Stimulated activated CD8-positive, alpha-beta memory T cell treated with anti-CD3 and anti-CD28 coated beads, Interleukin-7, amount 100 ng/mL, for 4 hours (primary cell): ENCODE results near the gene ARL15.
A peak's percentile ranks its signal among the peaks of the same experiment; 100 is the strongest.

ENCODE experiments used
- DNase-seq, 2 donors: peaks; one replicate each; pipeline ENCODE4 v3.0.0-alpha.2; 2020; ENCODE audit warnings: low read depth in 2 of 2

ARL15 gene

DNA sequence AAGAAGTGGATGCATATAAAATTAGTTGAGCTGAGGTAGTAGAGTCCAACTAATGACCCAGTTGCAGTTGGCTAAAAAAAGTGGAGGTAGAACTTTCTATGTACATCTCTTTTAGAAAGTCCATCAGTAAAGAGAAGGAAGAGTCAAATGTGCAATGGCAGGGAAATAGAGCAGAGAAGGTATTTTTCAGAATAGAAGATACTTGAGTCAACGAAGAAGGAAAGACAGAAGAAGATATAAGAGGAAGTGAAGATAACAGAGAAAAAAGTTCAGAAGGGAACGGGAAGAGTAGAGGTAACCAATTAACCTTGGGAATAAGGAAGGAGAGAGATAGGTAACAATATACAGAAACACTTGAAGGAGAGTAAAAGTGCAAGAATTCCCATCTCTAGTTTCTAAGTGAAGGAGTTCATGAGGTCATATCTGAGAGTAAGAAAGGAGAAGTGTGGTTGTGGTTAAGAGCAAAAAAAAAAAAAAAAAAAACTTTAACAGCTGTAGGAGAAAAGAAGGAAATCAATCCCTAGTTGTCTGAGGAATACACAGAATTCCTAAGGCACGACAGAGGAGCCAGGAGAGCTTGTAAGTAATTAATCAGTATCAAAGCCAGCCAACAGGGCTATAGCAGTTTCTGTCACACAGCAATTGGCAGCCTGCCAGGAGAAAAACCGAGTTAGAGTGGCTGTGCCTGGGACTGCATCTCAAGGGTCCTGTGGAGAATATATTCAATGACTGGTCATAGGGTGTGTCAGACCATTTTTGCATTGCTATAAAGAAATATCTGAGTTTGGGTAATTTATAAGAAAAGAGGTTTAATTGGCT, 61.0 kb downstream of the ARL15 start:
- peak in 1 of 2 donors; percentile 5 for DNase-seq

DNA sequence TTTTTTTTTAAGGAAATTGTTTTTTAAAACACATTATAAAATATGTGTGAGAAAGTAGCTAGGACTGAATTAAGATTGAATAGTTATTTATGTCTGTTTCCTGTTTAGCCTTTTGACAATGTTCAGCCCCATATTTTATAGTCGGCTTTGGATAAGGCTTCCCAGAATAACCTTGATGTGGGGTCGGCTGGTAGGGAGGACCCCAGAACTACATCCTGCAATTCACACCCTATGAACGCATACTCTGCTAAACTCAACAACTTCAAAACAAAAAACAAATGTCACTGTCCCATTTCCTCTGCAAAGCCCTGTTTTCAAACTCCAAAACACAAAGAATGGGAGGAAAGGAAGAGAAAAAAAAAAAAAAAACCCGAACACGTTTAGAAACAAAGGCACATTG, 63.1 kb downstream of the ARL15 start:
- no peak for DNase-seq

DNA sequence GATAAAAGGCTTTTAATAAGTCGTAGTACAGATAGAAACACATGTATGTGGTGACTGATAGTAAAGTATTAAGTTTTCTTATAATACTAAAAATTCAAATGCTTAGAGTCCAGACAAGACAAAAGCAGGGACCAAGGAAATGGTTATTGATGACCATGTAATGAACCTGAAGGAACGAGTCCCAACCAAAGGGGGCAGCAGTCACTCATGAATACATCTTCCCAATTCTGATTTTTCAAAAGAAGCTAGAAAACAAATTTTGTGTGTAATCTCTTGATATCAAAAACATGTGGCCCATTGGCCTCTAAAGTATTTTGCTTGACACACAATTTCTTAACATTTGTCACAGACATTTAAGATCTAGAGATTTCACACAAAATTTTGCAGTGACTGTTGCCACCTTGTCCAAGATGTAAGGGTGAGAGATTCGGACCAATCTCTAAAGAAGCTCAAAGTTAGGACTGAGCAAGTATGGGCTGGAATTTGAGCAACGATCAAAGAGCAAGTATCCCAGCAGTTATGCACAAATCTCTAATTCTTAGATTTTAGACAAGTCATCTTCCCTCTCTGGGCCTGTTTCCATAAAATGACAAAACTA, 66.8 kb downstream of the ARL15 start:
- no peak for DNase-seq

DNA sequence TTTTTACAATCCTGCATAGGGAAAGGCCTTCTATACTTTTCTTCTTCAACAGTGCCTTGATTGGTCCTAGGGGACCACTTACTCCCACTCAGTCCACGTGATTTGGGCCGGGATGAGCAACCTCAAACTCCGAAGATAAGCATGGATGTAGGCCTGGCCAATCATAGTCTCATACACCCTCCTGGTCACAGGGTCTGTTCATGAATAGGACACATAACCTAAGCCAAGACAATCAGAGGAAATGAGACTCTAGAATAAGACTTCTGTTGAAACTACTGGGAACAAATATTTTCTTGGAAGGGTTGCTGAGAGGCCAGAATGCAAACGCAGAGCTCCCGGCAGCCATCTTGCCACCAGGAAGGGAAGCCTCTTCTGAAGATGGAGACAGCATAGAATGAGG, 68.1 kb downstream of the ARL15 start:
- no peak for DNase-seq

DNA sequence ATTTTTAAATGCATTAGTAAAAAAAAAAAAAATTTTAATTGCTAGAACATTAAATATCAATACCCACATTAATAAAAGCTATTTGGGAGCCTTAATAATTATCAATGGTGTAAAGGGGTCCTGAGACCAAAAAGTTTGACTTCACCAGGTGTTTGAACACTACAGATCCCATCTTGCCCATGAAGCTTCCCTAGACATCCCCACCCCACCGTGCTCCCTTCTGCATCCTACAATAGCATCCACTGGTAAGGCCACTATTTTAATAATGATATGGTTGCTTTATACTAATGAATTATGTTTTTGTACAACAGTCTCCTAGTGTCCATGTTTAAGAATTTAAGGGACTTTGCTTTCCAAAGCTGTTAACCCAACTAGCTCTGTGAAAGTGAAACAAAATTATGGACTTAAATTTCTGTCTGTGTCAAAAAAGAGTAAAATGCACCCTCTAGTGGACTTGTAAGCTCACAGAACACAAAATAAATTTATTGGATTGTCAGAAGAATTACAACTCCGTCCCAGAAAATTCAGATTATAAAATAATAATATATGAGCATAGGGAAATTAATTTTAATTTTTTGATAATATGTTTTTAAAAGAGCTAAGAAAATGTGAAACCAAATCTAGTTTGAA, 76.0 kb downstream of the ARL15 start:
- DNase-seq = no peak

DNA sequence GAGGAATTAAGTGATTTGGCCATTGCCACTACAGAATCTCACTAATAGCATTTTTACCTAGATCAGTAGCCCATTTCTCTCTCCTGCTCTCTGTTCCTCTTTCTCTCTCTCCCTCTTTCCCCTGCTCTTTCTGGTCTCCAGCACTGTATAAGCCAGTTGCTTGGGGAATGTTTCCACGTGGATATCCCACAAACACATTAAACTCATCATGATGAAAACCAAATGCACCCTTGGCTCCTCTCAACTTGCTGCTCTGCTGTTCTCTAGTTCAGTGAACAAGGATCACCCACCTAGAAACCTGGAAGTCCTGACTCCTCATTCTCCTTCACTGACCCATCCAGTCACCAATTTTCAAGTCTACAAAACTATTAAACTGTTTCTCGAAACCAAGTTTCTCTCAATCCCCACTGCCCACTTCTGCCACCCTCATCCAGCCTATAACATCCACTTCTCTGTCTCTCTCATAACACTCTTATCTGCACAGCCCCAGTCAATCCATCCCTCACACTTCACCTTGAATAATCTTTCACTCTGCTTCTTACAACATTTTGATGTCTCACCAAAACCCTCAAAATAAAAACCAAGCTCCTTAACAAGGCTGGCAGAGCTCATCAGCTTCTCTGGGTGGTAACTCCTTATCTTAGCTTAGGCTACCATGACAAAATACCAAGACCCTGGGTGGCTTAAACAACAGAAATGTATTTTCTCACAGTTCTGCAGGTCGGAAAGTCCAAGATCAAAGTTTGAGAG, 79.3 kb downstream of the ARL15 start:
- DNase-seq = no peak

DNA sequence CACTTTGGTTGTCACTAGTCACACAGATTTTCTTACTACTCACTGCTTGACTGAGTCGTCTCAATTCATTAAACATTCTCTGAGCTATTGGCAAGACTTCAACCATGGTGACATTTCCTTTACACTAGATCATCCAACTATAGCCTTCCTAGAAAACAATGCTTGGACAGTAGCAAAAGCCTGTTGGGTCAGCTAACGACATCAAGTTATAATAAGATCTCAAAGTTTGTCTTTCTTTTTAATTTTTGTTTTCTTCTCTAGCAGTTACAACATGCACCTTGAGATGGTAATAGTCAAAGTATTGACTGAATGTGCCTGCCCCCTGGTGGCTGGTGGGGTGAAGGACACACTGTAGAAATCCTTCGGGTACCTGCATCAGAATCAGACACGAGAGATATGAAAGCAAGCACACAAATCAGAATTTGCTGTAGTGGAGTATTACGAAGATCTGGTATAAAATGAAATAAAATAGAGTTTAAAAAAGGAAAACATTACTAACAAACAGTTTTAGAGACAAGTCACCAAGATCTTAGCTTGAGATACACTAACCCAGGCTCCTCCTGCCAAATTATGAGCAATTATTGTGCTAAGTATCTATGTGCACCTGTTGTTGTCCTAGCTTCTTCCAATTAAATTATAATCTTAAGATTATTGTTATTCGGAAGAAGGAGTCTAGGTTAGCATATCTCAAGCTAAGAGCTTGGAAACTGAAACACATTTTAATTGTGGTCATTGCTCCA, 81.2 kb downstream of the ARL15 start:
- DNase-seq = peak; percentile 37 to 41

DNA sequence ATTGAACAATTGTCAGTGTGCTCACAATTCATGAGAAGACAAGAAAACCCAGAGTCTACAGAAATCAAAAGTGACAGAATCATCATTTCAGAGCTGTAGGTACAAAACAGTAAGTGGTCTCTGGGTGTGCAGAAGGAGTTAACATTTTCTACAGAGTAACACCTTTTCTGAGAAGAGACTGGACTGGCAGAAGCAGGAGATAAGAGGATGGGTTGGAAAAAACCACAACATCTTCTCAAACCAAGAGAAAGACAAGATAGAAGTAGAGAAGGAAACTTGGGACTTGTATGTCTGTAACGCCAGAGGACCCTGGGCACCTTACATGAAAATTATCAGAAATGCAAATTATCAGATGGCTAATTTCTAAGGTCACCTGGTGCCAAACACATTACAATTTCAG, 82.6 kb downstream of the ARL15 start:
- DNase-seq = no peak

DNA sequence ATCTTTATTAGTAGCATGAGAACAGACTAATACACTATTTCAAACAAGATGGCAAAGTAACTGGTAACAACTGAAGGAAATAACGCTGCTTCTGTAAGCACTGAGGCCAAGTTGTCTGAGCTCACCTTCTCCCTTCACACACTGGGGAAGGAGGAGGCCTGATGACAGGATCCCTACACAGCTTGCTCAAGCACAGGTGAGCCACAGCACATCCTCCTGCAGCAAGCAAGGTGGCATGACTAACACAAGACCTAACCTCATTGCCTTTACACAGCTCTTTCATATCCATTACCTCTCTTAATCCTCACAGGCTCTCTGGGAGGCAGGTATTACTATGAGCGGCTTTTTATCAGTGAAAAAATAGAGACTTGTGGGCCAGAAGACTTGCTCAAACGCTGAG, 83.3 kb downstream of the ARL15 start:
- no peak for DNase-seq

DNA sequence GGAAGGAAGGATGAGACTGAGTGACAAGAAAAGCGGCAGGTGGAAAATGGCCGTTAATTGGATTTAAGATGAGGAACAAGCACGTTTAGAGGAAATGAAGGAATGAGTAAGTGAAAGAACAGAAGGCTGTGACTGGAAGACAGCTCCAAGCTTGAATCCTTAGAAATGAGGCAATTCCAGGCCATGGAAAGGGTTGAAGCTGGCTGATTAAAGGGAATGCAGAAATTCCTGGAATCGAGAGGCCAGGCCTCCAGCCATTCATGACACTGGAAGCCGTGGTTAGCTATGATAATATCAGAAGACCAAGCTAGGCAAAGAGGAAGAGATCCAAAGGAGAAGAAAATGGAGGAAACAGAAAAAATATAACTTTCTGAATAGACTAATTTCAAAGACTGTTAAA, 84.2 kb downstream of the ARL15 start:
- no peak for DNase-seq

DNA sequence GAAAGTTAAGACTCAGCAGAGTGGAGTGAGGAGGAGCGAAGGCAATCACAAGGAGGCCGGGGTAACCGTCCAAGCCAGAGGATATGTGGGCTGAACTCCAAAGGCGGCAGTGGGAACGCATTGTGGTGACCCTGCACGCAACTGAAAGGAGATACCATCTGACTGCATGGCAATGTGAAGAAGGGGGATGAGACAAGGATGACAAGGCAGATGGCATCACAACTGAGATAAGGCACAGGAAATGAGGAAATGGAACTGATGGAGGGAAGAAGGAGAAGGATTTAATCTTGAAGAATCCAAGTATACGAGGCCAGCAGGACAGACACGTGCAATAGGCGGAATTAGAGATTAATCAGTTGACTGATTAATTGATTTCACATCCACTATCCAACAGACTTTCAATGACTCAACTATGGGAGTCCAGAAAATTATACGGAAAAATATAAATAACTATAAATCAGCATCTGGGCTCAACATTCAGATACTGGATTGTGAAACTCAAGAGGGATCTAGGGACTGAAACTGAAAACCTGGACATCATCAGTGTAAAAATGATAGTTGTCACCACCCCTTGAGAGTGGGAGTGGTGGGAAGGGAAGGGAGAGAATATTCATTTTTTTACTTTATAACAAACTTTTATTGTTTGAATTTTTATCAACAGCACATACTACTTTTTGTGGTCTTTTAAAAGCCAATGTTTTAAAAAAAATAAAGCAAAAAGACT, 86.1 kb downstream of the ARL15 start:
- no peak for DNase-seq

DNA sequence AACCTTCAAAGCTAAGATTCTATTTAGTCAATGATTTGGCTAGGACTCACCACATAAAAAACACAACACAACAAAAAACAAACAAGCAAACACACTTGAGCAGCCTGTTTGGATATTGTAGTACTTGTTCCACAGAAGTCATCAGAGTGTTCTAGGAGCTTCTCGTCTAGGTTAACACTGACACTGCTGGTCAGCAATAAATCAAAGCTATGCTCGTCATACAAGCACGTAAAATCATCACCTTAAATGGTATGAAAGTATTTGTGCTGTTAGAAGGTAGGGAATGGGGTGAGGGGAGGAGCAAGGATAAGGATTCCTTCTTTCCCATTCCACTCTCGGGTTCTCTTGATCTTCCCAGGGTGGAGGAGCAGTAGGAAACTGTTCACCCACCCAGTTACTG, 88.0 kb downstream of the ARL15 start:
- no peak for DNase-seq

DNA sequence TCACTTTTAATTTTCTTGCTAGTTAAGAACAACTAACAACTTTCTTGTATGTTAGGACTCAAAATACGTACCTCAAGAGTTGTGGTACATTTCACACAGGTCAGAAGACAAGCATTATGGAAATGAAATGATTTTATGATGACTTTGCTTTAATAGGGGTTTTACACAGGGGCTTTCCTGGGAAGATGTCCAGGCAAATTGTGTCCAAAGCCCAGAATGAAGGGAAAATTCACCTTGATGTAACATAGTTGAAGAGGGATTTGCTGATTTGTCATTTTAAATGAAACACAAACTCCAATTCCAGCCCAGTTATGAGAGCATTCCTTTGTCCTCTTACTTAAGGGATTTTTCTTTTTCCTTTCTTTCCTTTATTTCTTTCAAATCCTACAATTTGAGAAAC, 89.2 kb downstream of the ARL15 start:
- no peak for DNase-seq

DNA sequence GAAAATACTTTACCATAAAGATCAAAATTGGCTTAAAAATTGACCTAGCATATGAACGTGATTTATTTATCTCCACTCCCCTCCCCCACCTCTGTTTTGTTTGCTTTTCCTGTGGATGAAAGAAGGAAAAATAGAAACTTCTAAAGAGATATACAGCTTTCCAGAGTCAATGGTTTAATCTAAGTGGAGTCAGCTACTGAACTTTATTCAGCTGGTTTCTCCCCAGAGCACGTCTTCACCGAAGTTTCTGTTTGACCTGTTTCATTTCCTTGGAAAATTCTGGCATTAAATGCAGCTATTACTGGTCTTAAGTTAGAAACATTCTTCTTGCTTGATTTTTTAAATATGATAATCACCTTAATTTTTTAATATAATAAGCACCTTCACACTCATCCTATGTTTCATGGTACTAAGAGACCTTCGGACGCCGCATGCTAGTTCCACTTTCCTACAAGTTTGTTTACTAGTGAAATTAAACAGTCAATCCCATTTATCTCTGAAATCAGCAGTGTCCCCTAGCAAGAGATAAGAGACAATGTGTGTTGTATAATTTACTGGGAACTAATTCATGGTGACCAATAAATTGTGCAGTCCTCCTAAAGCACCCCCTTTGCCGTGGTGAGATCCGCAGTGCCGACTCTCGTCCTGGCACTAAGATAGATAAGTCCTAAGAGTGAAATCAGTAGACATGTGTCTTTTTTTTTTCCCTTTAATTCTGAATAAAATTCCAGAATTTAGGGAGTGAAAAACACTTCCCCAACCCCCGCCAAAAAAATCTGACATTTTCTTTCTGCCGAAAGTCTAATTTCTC, 89.9 kb downstream of the ARL15 start:
- no peak for DNase-seq

DNA sequence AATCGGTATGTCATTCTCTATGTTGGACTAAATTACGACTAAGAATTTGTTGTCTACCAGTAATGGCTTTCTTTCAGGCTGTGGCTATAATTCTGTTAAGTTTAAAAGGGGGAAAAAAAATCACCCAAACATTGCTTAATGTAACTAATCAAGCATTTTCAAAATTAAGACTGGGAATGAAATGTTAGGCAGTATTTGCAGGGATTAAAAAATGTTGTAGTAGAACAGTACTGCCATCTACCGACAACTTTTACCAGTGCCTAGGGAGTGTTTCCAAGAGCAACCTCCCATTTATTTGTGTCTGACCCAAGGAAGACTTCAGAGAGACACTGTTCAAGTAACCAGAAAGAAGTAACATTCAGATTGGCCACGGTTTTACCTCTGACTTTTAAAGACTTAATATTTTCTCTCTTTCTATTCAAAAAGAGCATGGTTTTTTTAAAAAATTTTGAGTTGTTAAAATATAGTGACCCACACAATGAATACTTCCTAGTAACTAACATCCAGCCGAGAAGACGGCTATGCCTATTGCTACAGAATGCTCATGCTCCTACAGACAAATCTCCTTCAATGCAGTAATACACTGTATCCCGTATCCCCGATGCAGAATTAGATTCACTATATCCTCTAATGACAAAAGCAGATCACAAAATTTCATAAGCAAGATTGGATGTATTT, 92.4 kb downstream of the ARL15 start:
- DNase-seq = no peak

DNA sequence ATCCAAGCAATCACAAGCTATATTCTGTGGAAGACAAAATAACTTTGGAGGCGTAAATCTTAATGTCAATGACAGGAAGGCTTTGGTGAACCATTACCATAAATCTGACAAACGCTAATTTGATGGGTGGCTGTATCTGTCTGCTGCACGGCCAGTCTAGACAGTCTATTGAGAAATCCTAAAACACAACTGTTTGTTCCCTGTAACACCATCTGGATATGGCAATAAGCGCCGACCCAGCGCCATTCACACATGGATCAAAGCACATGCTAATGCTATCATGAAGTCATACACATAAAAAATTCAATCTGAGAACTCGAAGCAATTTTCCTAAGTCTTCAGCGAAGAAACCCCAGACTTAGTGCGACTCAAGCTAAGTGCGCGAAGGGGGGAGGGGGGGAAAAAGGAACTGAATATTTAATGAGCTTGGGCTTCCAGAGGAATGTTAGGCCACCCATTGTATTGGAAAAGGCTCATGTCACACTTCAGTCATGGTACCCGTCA, 95.1 kb downstream of the ARL15 start:
- DNase-seq = no peak

DNA sequence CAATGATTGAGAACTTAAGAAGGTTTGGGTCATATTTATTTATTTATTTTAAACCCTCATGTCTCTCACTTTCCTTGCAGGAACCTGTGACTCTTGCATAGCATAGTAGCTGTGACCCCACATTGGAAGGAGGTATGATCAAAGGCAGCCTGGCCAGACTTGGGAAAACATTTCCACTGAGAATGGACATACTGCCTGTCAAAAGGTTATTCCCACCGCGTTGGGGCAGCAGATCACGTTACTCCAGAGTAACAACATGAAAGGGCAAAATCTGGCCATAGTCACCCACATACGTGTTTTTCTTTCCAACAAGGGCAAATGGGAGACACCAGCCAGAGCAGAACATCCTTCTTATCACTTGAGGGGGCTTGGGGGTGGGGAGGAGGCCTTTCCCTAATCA, 95.7 kb downstream of the ARL15 start:
- no peak for DNase-seq

DNA sequence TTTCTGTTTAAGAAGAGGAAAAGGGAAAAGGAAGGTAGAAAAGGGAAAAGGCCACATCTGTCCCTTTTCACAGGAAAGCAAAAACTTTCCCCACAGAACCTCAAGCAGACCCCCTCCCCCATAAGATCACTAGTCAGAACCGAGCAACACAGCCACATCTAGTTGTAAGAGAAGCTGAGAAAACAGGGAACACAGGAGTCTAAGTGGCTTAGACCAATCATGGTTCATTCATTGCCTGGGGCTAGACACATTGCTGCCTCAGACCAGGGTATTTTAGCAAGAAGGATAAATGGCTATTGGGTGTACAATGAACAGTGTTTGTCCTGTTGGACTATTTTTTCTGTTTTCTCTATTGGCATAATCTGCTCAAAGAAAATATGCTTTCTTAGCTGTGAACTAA, 98.0 kb downstream of the ARL15 start:
- DNase-seq = no peak

DNA sequence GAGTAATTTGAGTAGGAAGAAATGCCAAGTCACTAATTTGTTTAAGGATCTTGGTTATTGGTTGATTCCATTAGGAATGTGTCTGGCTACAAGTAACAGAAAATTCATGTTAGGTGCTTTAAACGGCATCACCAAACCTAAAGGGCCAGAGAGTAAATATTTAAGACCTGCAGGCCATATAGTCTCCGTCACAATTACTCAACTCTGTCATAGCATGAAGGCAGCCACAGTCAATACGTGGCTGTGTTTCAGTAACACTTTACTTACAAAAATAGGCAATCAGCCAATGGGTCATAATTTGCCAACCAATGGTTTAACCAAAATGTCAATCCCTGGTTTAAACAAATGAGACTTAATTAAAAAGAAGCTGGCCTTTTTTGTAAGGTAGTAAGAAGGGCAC, 98.5 kb downstream of the ARL15 start:
- DNase-seq = no peak
